NT2/D1 (cell line): ENCODE measurements around the gene KRTDAP.

Experiments
- DNase-seq: peaks from one replicate; pipeline ENCODE4 v3.0.0-alpha.2; 2011; ENCODE audit warnings: low read depth, low spot score
- H3K27me3 ChIP-seq: 2 replicates; pipeline ENCODE4 v1.6.0; 2011; ENCODE audit warnings: mild to moderate bottlenecking; ENCODE audit not compliant: insufficient read length, insufficient read depth
- H3K36me3 ChIP-seq: 2 replicates; pipeline ENCODE4 v1.6.1; 2011; ENCODE audit warnings: mild to moderate bottlenecking, low read length, mixed read lengths; ENCODE audit not compliant: insufficient read depth, insufficient read length
- H3K4me1 ChIP-seq: 2 replicates; pipeline ENCODE4 v1.5.1; 2011; ENCODE audit not compliant: insufficient read depth, insufficient read length
- H3K4me3 ChIP-seq: 2 replicates; pipeline ENCODE4 v1.5.1; 2011; ENCODE audit warnings: low read depth; ENCODE audit not compliant: insufficient read length
- H3K9ac ChIP-seq: 2 replicates; pipeline ENCODE4 v1.6.0; 2011; ENCODE audit warnings: low read depth; ENCODE audit not compliant: insufficient read length
- H3K9me3 ChIP-seq: 2 replicates; pipeline ENCODE4 v1.5.1; 2011; ENCODE audit warnings: mild to moderate bottlenecking, low read length; ENCODE audit not compliant: insufficient read depth
- SUZ12 ChIP-seq: IDR thresholded peaks from 2 replicates; pipeline ENCODE4 v1.6.1; 2011; ENCODE audit not compliant: insufficient read length, insufficient read depth; ENCODE audit errors: extremely low read depth
- YY1 ChIP-seq: IDR thresholded peaks from 2 replicates; pipeline ENCODE4 v1.6.1; 2011; ENCODE audit not compliant: insufficient read length, insufficient read depth
- ZNF274 ChIP-seq: IDR thresholded peaks from 2 replicates; pipeline ENCODE4 v1.6.1; 2011; ENCODE audit warnings: mild to moderate bottlenecking, low read depth, low read length

The KRTDAP gene

GRCh38 chr19:35501684-35502083 is 11.4 kb upstream of the KRTDAP start:
- Histone ChIP-seq H3K9ac (no peak overlapping the region), H3K4me3 (no peak overlapping the region), H3K36me3 (peaks cover 59% of the 10 kb centered on the region), H3K9me3 (no peaks in the 10 kb centered on the region), H3K27me3 (no peaks in the 10 kb centered on the region), H3K4me1 (peaks cover 2% of the 10 kb centered on the region)
- no peak for DNase-seq
- no peak for TF ChIP-seq SUZ12
- no peak for TF ChIP-seq YY1
- no peak for TF ChIP-seq ZNF274

- Histone ChIP-seq H3K4me3 (no peak overlapping the region), H3K27me3 (no peaks in the 10 kb centered on the region), H3K4me1 (peaks cover 5% of the 10 kb centered on the region), H3K9me3 (no peaks in the 10 kb centered on the region), H3K9ac (no peak overlapping the region), H3K36me3 (peaks cover 50% of the 10 kb centered on the region)
- no peak for TF ChIP-seq YY1
- TF ChIP-seq ZNF274 = no peak
- TF ChIP-seq SUZ12 = no peak
- DNase-seq = no peak
These were observed 10.3 kb upstream of the KRTDAP start for GRCh38 chr19:35500611-35501010.

GRCh38 chr19:35498984-35499527 is 8.8 kb upstream of the KRTDAP start:
- Histone ChIP-seq H3K4me1 (peaks cover 9% of the 10 kb centered on the region), H3K27me3 (no peaks in the 10 kb centered on the region), H3K9me3 (no peaks in the 10 kb centered on the region), H3K36me3 (peaks cover 43% of the 10 kb centered on the region), H3K4me3 (no peak overlapping the region), H3K9ac (no peak overlapping the region)
- DNase-seq = no peak
- TF ChIP-seq ZNF274 = no peak
- no peak for TF ChIP-seq SUZ12
- TF ChIP-seq YY1 = no peak

- Histone ChIP-seq H3K9ac (no peak overlapping the region), H3K4me3 (no peak overlapping the region), H3K4me1 (peaks cover 9% of the 10 kb centered on the region), H3K9me3 (no peaks in the 10 kb centered on the region), H3K36me3 (peaks cover 39% of the 10 kb centered on the region), H3K27me3 (no peaks in the 10 kb centered on the region)
- no peak for DNase-seq
- no peak for TF ChIP-seq YY1
- no peak for TF ChIP-seq ZNF274
- no peak for TF ChIP-seq SUZ12
These were observed 8.0 kb upstream of the KRTDAP start for GRCh38 chr19:35498220-35498619.

GRCh38 chr19:35497406-35497805 is 7.1 kb upstream of the KRTDAP start:
- DNase-seq = no peak
- Histone ChIP-seq H3K27me3 (no peaks in the 10 kb centered on the region), H3K9ac (no peak overlapping the region), H3K36me3 (peaks cover 39% of the 10 kb centered on the region), H3K4me3 (no peak overlapping the region), H3K9me3 (no peaks in the 10 kb centered on the region), H3K4me1 (peaks cover 7% of the 10 kb centered on the region)
- TF ChIP-seq ZNF274 (no peak), SUZ12 (no peak)

- no peak for DNase-seq
- TF ChIP-seq YY1 (no peak), SUZ12 (no peak)
- peaks cover 24% of the 10 kb centered on the region for H3K36me3 ChIP-seq
- H3K27me3 ChIP-seq = no peaks in the 10 kb centered on the region
- H3K4me3 ChIP-seq = no peak overlapping the region
- H3K9me3 ChIP-seq = no peaks in the 10 kb centered on the region
- H3K9ac ChIP-seq = no peak overlapping the region
- peaks cover 7% of the 10 kb centered on the region for H3K4me1 ChIP-seq
These were observed 5.1 kb upstream of the KRTDAP start for GRCh38 chr19:35495107-35496064.

- Histone ChIP-seq H3K36me3 (peaks cover 11% of the 10 kb centered on the region), H3K4me3 (no peak overlapping the region), H3K27me3 (no peaks in the 10 kb centered on the region), H3K9me3 (no peaks in the 10 kb centered on the region), H3K9ac (no peak overlapping the region), H3K4me1 (peaks cover 7% of the 10 kb centered on the region)
- TF ChIP-seq ZNF274 (no peak), YY1 (no peak), SUZ12 (no peak)
- no peak for DNase-seq
These were observed 3.7 kb upstream of the KRTDAP start for GRCh38 chr19:35493971-35494370.
